Muscle of leg (tissue), 11 donors: ENCODE results near the gene CHD6. TPM values are rescaled to one million over a fixed set of nuclear protein-coding genes. Genes with fewer than 3 reads are reported as not detected.

ENCODE experiments used
- DNase-seq: peaks from one replicate; pipeline ENCODE4 v3.0.0; 2013
- H3K27ac ChIP-seq: one replicate; pipeline ENCODE4 v1.5.1; 2013; ENCODE audit warnings: mild to moderate bottlenecking, low read length, control low read depth
- H3K27me3 ChIP-seq: one replicate; pipeline ENCODE4 v1.6.1; 2013; ENCODE audit warnings: low read length; ENCODE audit not compliant: control insufficient read depth, insufficient read depth
- H3K36me3 ChIP-seq: one replicate; pipeline ENCODE4 v1.6.1; 2013; ENCODE audit warnings: low read length; ENCODE audit not compliant: control insufficient read depth, insufficient read depth
- H3K4me1 ChIP-seq: one replicate; pipeline ENCODE4 v1.6.1; 2013; ENCODE audit warnings: low read length; ENCODE audit not compliant: control insufficient read depth, insufficient read depth
- H3K4me3 ChIP-seq: one replicate; pipeline ENCODE4 v1.5.1; 2013; ENCODE audit warnings: low read length, control low read depth
- H3K9me3 ChIP-seq: replicated peaks from 2 replicates; pipeline ENCODE4 v1.6.1; 2013; ENCODE audit warnings: low read depth, low read length; ENCODE audit not compliant: control insufficient read depth
- WGBS: methylation state at CpG from one replicate; pipeline ENCODE4 v1.1.5; 2013; ENCODE audit warnings: missing lambda C conversion rate; ENCODE audit not compliant: insufficient coverage; 5-methylcytosine and 5-hydroxymethylcytosine counted together
- polyA plus RNA-seq, 8 donors: library from polyadenylated mRNA; unstranded; fragments of 120-200 nt; gene quantifications; one replicate each; pipeline versions ENCODE4 v1.2.1 to v1.2.3, GENCODE V29; 2013; ENCODE audit warnings: inconsistent platforms in 1 of 8, low replicate concordance in 1 of 8; ENCODE audit not compliant: insufficient read length in 8 of 8, insufficient read depth in 1 of 8
- total RNA-seq: library from RNA; stranded (reverse); fragments of 120-200 nt; gene quantifications from one replicate; pipeline ENCODE4 v1.2.4, GENCODE V29; 2013

The CHD6 gene
- total and polyA plus RNA-seq, 9 donors = 16.2 to 43.9 (median 20.6) TPM

GRCh38 chr20:41533537-41534136, 84.5 kb downstream of the CHD6 start:
- Histone ChIP-seq H3K36me3 (peaks cover 14% of the 10 kb centered on the region), H3K4me3 (no peak overlapping the region), H3K4me1 (no peaks in the 10 kb centered on the region), H3K27me3 (no peaks in the 10 kb centered on the region), H3K27ac (no peak overlapping the region), H3K9me3 (peaks cover 5% of the 10 kb centered on the region)
- no CpG with 5 or more reads among the region's 2 CpGs for WGBS
- no peak for DNase-seq

- H3K4me1 ChIP-seq = no peaks in the 10 kb centered on the region
- DNase-seq = no peak
- 92% methylated on average over 10 of the region's 11 CpGs for WGBS
- H3K27me3 ChIP-seq = no peaks in the 10 kb centered on the region
- peaks cover 14% of the 10 kb centered on the region for H3K36me3 ChIP-seq
- H3K4me3 ChIP-seq = no peak overlapping the region
- no peak overlapping the region for H3K27ac ChIP-seq
- peaks cover 4% of the 10 kb centered on the region for H3K9me3 ChIP-seq
Observed at GRCh38 chr20:41532935-41533334, 85.2 kb downstream of the CHD6 start.

- DNase-seq = no peak
- no peaks in the 10 kb centered on the region for H3K9me3 ChIP-seq
- no peaks in the 10 kb centered on the region for H3K4me1 ChIP-seq
- H3K27me3 ChIP-seq = no peaks in the 10 kb centered on the region
- H3K36me3 ChIP-seq = peaks cover 16% of the 10 kb centered on the region
- no peak overlapping the region for H3K4me3 ChIP-seq
- H3K27ac ChIP-seq = no peak overlapping the region
- WGBS = no CpG with 5 or more reads among the region's 3 CpGs
Observed at GRCh38 chr20:41531518-41532275, 86.5 kb downstream of the CHD6 start.

GRCh38 chr20:41530923-41531322, 87.3 kb downstream of the CHD6 start:
- no peaks in the 10 kb centered on the region for H3K27me3 ChIP-seq
- no peak for DNase-seq
- H3K9me3 ChIP-seq = no peaks in the 10 kb centered on the region
- no peak overlapping the region for H3K4me3 ChIP-seq
- H3K27ac ChIP-seq = no peak overlapping the region
- H3K36me3 ChIP-seq = peaks cover 16% of the 10 kb centered on the region
- WGBS = no CpG with 5 or more reads among the region's 1 CpG
- no peaks in the 10 kb centered on the region for H3K4me1 ChIP-seq

GRCh38 chr20:41526327-41526726, 91.8 kb downstream of the CHD6 start:
- no CpG with 5 or more reads among the region's 3 CpGs for WGBS
- no peak for DNase-seq
- no peaks in the 10 kb centered on the region for H3K27me3 ChIP-seq
- H3K9me3 ChIP-seq = no peaks in the 10 kb centered on the region
- no peak overlapping the region for H3K27ac ChIP-seq
- H3K4me3 ChIP-seq = no peak overlapping the region
- H3K36me3 ChIP-seq = peaks cover 8% of the 10 kb centered on the region
- H3K4me1 ChIP-seq = peaks cover 5% of the 10 kb centered on the region

- Histone ChIP-seq H3K4me3 (no peak overlapping the region), H3K27ac (no peak overlapping the region), H3K36me3 (peaks cover 8% of the 10 kb centered on the region), H3K4me1 (peaks cover 5% of the 10 kb centered on the region), H3K27me3 (no peaks in the 10 kb centered on the region), H3K9me3 (no peaks in the 10 kb centered on the region)
- DNase-seq = peak; percentile 69
- 32% methylated on average over 4 of the region's 6 CpGs for WGBS
Observed at GRCh38 chr20:41524980-41525613, 93.1 kb downstream of the CHD6 start.

GRCh38 chr20:41523857-41524256, 94.3 kb downstream of the CHD6 start:
- H3K36me3 ChIP-seq = peaks cover 6% of the 10 kb centered on the region
- no peak overlapping the region for H3K4me3 ChIP-seq
- no peak for DNase-seq
- no peaks in the 10 kb centered on the region for H3K9me3 ChIP-seq
- no peaks in the 10 kb centered on the region for H3K27me3 ChIP-seq
- 88% methylated on average over 4 of the region's 5 CpGs for WGBS
- peaks cover 5% of the 10 kb centered on the region for H3K4me1 ChIP-seq
- no peak overlapping the region for H3K27ac ChIP-seq

GRCh38 chr20:41513829-41514228, 104.3 kb downstream of the CHD6 start:
- no peaks in the 10 kb centered on the region for H3K9me3 ChIP-seq
- no peak for DNase-seq
- no peaks in the 10 kb centered on the region for H3K27me3 ChIP-seq
- H3K36me3 ChIP-seq = peaks cover 27% of the 10 kb centered on the region
- peaks cover 5% of the 10 kb centered on the region for H3K4me1 ChIP-seq
- 33% methylated on average over 1 of the region's 2 CpGs for WGBS
- no peak overlapping the region for H3K4me3 ChIP-seq
- H3K27ac ChIP-seq = no peak overlapping the region

GRCh38 chr20:41512624-41513023, 105.6 kb downstream of the CHD6 start:
- peaks cover 5% of the 10 kb centered on the region for H3K4me1 ChIP-seq
- 88% methylated on average over 11 of the region's 11 CpGs for WGBS
- no peaks in the 10 kb centered on the region for H3K9me3 ChIP-seq
- peaks cover 27% of the 10 kb centered on the region for H3K36me3 ChIP-seq
- no peak overlapping the region for H3K27ac ChIP-seq
- no peaks in the 10 kb centered on the region for H3K27me3 ChIP-seq
- no peak overlapping the region for H3K4me3 ChIP-seq
- DNase-seq = no peak

- Histone ChIP-seq H3K4me1 (peaks cover 5% of the 10 kb centered on the region), H3K27ac (no peak overlapping the region)
- peak; percentile 33 for DNase-seq
Observed at GRCh38 chr20:41510847-41511450, 107.2 kb downstream of the CHD6 start.

More at GRCh38 chr20:41510847-41511450, 107.2 kb downstream of the CHD6 start:
- H3K36me3 ChIP-seq = peaks cover 27% of the 10 kb centered on the region
- H3K27me3 ChIP-seq = no peaks in the 10 kb centered on the region
- 42% methylated on average over 3 of the region's 5 CpGs for WGBS
- H3K9me3 ChIP-seq = no peaks in the 10 kb centered on the region
- H3K4me3 ChIP-seq = no peak overlapping the region
